Activated CD8-positive, alpha-beta memory T cell treated with anti-CD3 and anti-CD28 coated beads for 4 hours (primary cell): ENCODE results near the gene UBE3A.
"Not testable (repeated sequence)": the region's sequence is repeated elsewhere in the genome, so short reads cannot be mapped to it uniquely, and the experiment has no call there.

Experiments
- DNase-seq, 2 donors: peaks; one replicate each; pipeline ENCODE4 v3.0.0-alpha.2; 2020; ENCODE audit warnings: low read depth in 2 of 2

Gene UBE3A

DNA sequence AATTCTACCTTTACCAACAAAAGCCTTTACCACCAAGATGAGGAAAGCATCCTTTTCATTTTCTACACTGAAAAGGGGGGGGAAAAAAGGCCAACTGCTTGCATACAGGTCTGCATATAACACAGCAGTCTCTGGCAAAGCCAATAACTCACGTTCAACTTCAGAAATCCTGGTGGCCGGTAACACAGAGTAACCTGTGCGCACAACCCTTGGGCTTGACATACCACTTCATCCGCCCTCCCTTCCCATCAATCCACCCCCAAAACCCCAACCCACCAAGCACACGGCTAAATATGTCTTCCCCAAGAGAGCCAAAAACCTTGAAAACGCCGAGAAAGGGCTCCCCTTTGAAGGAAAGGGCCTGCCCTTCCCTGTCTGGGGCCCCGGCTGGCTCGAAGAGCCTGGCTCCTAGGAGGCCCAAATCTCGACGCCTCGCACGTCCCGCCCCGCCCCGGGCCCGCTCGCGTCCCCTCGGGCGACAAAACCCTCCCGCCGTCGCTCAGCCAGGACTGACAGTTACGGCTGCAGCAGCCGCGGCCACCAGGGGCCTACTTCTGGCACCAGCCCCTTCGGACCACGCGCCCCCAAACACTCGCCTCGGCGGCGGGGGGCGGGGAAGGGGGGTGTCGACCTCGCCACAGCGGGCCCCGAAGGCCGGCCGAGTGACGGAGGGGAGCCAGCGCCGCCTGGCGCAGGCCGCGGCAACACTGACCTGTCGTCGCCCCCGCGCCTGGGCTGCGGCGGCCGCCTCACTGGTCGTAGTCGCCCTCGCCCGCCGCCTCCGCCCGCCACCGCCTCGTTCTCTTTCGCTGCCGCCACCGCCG, 835 bp downstream of the UBE3A start:
- DNase-seq = peak; percentile 7 to 20

DNA sequence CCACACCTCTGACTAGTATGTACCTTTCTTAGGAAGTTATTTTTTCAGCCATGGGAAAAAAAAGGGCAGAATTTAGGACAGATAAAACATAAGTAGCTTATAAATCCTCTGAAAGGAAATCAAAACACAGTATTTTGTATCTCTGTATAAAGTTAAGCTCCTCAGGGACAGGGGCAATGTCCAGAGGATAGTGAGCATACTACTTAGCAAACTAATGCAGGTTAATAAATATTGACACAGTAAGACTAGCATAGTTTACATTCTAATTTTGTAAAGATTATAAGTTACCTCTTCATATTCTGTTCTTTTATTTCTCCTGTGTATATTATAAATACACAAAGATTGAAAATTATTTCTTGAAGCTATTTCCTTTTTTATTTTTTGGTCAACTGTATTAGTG, 2.1 kb downstream of the UBE3A start:
- no peak for DNase-seq

DNA sequence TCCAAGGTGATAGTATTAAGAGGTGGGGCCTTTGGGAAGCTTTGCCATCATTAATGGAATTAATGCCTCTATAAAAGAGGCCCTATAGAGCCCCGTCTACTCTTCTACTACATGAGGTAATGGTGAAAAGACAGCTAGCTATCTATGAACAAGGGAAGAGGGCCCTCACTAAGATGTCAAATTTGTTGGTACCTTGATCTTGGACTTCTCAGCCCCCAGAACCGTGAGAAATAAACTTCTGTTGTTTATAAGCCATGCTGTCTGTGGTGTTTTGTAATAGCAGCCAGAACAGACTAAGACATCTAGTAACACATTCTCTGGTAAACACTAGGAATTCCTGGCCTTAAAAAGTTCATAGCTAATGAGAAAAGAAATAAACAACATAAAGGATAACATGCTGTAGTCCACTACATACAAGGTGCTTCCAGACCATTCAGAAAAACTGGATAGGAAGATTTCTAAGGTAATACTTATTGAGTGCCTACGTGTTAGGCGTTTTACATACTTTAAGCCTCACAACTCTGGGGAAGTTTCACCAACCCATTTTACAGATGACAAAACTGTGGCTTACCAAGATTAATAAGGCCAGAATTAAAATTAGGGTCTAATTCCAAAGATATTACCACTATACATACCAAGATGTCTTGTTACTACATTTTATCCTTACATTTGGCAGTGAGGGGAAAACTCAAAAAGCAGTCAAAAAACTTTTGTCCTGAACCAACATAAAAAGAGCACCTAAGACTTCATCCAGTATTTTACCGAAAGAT, 3.2 kb downstream of the UBE3A start:
- no peak for DNase-seq

DNA sequence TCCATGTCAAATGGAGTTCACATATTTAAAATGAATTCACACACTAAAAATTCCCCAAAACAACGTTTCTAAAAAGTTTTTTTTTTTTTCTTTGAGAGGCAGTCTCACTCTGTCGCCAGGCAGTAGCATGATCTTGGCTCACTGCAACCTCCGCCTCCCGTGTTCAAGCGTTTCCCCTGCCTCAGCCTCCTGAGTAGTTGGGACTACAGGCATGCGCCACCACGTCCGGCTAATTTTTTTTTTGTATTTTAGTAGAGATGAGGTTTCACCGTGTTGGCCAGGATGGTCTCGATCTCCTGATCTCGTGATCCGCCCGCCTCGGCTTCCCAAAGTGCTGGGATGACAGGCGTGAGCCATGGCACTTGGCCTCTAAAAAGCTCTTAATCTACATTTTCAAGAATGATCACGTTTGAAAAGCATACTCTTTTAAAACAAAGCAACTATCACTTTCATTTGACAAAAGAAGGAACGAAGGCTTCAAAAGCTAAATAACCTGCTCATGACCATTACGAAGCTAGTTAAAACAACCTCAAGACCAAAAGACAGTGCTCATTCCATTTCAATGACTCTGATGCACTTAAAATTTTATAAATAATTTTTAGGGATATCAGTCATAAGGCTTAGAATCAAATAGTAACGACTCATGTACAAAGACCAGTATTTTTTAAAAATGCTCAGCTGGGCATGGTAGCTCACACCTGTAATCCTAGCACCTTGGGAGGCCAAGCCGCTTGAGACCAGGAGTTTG, 5.5 kb downstream of the UBE3A start:
- no peak for DNase-seq

DNA sequence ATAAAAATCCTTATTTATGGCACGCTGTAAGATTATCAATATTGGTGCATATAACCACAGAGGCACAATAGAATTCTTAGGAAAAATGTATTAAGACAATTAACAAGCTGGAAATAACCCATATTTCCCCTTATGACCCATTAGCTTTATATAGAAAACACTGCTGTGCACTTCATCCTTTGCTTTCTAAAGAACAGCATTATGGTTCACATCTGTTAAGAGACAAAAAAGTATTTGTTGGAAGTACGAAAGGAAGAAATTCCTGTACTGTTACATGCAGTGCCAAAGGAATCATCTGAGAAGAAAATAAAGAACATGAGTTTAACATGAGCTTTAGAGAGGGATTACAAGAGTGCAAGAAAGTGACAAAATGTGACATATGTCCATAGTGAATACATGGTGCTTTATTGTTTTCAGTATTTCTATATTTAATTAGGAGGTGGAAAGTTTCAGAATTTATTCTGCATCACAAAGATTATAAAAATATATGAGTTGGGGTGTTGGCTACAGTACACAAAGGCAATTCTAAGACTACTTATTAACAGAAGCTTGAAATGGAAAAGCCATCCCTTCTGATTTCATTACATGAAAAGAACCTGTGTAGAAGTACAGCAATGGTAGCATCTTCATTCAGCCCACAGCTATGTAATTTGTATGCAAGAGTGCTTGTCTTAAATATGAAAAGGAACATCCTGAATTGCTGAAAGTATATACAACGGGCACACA, 6.8 kb downstream of the UBE3A start:
- no peak for DNase-seq

DNA sequence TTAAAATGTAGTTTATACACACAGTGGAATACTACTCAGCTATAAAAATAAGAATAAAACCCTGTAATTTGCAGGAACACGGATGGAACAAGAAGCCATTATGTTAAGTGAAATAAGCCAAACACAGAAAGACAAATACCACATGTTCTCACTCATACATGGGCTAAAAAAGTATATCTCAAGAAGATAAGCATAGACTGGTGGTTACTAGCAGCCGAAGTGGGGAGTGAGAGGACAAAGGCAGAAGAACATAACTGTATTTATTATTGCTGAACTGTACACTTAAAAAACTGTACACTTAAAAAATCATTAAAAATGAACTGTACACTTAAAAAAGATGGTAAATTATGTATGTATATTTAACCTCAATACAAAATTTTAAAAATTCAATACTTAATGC, 11.0 kb downstream of the UBE3A start:
- no peak for DNase-seq

DNA sequence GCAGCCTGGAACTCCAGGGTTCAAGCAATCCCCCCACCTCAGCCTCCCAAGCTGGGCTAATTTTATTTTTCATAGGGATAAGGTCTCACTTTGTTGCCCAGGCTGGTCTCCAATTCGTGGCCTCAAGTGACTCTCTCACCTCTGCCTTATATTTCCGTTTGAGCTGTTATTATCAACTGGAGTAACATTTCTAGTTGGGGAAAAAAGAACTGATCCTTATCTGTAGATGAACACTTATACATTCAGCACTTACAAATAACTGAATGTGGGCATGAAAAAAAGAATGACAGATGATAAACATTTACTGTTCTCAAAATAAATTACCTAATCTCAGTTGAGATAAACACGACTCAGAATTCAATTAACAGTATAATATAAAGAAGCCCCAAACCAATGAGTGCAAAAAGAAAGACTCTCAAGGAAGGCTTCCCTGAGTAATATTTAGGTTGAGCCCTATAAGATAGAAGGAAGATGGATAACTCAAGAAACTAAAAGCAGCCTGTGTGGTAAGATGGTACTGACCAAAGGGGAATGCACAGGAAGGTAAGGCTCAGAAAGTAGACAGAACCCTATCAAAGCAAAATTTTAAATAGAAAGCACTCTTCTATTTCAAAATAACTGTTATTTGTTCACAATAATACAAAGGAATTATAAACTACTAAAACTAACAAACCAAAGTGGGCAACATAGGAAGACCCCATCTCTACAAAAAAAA, 11.8 kb downstream of the UBE3A start:
- no peak for DNase-seq

DNA sequence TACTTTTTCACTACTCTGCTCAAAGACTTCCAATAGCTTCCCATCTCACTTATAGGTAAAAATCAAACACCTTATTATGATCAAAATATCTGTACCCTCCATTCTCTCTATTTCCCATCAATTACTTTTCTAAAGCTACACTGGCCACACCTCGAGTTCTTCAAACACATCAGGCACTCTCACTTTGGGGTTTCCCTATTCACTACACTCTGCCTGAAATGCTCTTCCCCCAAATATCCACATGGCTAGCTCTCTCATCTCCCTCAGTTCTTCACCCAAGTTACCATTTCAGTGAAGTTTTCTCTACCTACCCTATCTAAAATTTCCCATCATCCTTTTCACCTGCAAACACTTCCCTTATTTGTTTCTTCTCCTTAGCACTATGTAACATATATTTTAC, 14.8 kb downstream of the UBE3A start:
- no peak for DNase-seq

DNA sequence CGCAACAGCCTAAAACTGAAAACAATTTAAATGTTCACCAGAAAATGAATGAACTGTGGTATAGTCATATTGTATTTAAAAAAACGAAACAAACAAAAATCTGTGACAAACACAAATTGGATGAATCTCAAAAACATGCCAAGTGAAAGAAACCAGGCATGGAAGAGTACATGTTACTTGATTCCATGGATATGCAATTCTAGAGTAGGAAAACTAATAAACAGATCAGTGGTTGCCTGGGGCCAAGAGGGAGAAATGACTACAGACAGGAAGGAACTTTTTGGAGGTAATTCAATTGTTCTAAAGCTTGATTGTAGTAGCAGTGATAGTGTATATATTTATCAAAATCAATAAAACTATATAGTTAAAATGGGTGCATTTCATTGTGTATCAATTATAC, 16.8 kb downstream of the UBE3A start:
- DNase-seq = no peak

DNA sequence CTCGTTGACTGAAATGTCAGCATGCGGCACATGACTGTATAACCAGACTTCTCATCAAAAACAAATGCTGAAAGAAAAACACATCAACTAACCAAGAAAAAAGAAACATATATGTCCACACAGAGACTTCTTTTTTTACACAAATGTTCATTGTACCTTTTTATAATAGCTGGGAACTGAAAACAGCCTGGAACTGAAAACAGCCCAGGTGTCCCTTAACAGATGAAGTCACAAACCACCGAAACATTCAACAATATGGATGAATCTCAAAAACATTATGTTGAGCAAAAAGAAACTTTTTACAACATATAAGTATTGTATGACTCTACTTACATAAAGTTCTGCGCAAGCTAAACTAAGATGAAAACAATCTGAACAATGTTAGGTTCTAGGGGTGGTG, 20.6 kb downstream of the UBE3A start:
- DNase-seq = no peak

DNA sequence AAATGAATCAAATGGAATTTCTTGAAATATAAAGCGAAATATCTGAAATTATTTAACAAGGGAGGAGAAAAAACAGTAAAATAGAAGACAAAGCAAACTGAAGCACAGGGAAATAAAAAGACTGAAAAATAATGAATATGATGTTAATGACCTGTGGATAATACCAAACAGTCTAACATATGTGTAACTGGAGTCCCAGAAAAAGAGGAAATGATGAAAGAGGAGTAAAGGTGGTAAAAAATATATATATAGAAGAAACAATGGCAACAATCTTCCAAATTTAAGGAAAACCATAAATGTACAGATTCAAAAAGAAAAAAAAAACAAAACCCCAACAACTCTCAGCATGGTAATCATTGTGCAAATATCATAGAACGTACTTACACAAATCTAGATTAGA, 21.2 kb downstream of the UBE3A start:
- no peak for DNase-seq

DNA sequence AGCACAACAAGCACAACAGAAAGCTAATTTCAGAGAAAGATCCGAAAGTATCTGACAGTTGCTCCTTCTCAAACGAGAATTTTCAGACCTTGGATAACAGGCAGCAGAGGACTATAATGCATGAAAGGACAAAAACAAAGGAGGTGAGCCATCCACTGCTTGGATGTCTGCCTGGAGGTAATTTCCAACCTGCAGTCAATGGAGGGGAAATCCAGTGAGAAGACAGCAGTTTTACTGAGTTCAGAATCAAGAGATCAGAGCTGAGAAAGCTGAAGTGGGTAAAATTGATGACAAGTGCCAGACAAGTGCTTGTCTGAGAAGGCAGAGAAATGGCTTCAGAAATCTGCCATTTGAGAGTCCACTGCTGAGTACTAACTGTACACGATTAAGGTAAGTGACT, 22.1 kb downstream of the UBE3A start:
- DNase-seq = no peak

DNA sequence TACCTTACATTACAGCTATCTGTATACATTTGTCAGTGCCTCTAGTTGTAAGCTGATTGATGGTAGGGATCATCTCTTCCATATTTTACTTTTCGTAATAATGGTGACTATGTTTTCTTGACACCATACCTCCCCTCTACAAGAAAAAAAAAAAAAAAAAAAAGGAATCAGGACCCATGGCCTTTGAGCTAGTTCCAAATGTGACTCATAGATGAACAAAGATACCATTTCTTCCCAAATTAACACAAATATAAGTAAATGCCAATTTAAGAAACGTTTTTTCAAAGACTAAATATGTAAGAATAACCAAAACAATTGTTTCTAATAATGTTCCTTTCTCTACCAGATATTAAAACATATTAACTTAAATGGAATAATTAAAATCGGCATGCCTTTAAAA, 23.1 kb downstream of the UBE3A start:
- DNase-seq = no peak

DNA sequence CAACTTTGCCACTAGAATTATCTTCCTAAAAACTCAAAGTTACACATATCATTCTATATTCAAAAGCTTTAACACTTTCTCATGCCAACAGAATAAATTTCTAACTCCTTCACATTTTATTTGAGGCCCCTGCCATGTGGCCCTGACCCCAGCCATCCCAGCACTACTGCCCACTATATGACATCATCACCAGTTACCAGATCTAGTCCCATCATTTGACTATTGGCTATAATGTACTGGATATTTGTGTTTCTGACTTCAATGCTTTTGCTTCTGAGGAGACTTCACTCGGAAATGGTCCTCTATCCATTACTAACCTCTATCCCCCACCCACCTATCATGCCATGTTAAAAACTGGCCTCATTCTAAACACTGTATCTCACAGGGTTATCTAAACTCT, 23.6 kb downstream of the UBE3A start:
- no peak for DNase-seq

DNA sequence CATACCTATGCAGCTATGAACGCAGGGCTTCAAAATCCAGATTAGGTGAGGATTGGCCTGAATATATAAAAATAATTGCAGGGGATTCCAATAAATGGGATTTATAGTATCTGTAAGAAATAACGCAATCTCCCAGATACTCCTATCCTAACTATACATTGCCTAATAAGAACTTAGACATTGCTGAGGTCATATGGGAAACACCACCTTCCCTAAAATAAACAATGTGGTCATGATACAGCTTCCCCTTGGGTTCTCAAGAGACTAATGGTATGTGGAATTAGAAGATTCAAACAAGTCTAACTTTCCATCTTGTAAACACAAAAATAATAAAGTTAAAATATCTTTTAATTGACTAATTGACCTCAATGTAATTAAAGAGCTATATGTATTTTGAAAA, 28.2 kb downstream of the UBE3A start:
- DNase-seq = no peak

DNA sequence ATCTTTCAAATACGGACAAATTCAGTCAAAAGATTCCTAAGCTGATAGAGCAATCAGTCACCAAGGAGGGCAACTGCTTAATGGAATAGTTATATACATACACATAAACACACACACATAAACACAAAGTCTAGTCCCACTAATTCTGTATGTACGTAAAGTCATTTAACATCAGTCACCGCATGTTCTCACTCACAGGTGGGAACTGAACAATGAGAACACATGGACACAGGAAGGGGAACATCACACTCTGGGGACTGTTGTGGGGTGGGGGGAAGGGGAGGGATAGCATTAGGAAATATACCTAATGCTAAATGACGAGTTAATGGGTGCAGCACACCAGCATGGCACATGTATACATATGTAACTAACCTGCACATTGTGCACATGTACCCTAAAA, 29.1 kb downstream of the UBE3A start:
- DNase-seq = not testable (repeated sequence)

DNA sequence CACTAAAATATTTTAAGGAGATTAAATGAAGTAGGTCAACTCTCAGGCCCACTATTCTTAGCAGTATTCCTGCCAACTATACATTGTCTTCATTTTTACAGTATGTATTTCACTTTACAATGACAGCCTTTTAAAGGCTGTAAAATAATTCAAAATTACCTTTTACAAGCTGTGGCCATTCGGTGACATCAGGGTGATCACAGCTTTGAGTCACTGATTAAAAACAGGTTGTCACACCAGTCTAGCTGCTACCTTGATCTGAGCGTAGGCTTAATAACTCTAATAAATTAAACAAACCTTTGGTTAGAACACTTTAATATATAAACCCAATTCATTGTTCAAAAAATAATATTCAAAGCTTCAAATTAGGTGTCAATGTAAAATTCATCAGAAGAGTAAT, 29.9 kb downstream of the UBE3A start:
- no peak for DNase-seq

DNA sequence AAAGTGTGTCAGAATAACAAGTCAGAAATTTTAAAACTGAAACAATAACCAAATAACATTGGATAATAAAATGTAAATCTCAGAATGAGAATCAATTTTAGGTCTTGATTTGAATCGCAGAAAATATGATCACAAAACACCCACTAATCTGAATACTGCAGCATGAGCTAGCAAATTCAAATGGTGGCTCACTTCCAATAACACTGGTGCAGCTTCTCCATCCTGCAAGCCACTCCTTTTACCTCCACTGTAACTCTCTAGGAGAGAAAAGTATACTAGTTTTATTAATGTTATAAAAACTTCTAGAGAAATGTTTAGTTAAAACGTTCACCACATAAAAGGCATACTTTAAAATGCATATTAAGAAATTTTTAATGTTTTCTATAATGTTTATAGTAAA, 30.4 kb downstream of the UBE3A start:
- no peak for DNase-seq

DNA sequence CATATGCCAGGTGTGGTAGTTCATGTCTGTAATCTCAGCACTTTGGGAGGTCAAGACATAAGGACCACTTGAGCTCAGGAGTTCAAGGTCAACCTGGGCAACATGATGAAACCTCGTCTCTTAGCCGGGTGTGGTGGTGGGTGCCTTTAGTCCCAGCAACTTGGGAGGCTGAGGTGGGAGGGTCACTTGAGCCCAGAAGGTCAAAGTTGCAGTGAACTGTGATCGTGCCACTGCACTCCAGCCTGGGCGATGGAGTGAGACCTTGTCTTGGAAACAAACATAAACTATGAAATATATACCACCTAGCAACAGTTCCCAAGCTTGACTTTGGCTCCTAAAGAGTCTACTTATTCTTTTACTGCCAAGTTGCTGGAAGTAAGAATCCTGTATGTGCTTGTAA, 30.9 kb downstream of the UBE3A start:
- no peak for DNase-seq

DNA sequence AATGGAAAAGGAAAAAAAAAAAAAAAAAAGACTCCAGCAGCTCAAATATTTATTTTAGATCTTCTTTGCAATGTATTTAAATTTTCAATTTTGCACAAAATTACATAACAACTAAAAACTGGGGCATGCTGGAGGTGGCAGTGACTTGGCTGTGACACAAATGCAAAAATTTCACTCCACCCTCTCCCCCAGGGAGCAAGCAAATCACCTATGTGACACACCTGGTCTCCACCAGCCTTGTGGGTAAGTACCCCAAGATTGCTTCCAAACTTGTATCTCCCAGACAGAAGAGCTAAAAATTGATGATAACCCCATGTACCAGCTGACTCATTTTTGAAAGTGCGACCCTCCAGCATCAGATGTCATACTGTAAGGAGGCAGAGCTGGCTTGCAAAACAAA, 32.0 kb downstream of the UBE3A start:
- no peak for DNase-seq

DNA sequence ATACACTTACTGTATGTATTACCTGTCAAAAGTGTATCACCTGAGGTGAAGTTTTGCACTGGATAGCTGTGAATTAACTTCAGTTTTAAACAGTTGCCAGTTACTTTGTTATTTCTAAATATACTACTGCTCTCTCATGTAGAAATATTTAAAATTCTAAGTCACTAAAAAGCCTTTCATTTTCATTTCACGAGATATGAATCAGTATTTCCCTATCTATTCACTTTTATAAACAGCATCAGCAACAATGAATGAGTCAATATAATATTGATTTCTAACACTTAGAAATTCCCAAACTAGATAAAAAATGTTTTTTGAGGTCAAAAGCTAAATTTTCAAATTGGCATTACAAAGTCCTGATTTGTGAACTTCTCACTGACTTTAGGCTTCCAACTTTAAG, 32.6 kb downstream of the UBE3A start:
- DNase-seq = no peak
